Neural crest cell (in vitro differentiated cells): ENCODE measurements around the gene CCDC182. TPM values are rescaled to one million over a fixed set of nuclear protein-coding genes. Genes with fewer than 3 reads are reported as not detected.

Experiments
- DNase-seq: peaks from one replicate; pipeline ENCODE4 v3.0.0; 2021; ENCODE audit warnings: low read depth, mixed read lengths, low spot score
- H3K27ac Mint-ChIP-seq: one replicate; pipeline ENCODE4 v1.8.0; 2021; ENCODE audit warnings: mild to moderate bottlenecking, mixed read lengths; ENCODE audit not compliant: unreplicated experiment
- H3K27me3 Mint-ChIP-seq: 2 replicates; pipeline ENCODE4 v1.8.0; 2021; ENCODE audit warnings: low read depth, mild to moderate bottlenecking, mixed read lengths
- H3K36me3 Mint-ChIP-seq: 2 replicates; pipeline ENCODE4 v1.8.0; 2021; ENCODE audit warnings: low read depth, mild to moderate bottlenecking, mixed read lengths
- H3K4me1 Mint-ChIP-seq: 2 replicates; pipeline ENCODE4 v1.8.0; 2021; ENCODE audit warnings: mixed read lengths
- H3K4me3 Mint-ChIP-seq: one replicate; pipeline ENCODE4 v1.8.0; 2021; ENCODE audit warnings: mild to moderate bottlenecking, mixed read lengths
- H3K9me3 Mint-ChIP-seq: 2 replicates; pipeline ENCODE4 v1.8.0; 2021; ENCODE audit warnings: mixed read lengths
- total RNA-seq: library from RNA; stranded (reverse); gene quantifications from 2 replicates; pipeline ENCODE4 v1.2.1, GENCODE V29; 2021
- TF ChIP-seq, protein P1 (sequence below): fragments of 200-600 bp; sonication (generic); conservative IDR thresholded peaks from 2 replicates; pipeline ENCODE4 v1.5.0; 2021; ENCODE audit warnings: antibody characterized with exemption, mild to moderate bottlenecking

CCDC182 gene
- total RNA-seq, 1 donor from 2014 or later = not detected

GRCh38 chr17:57726838-57727237 is 18.3 kb downstream of the CCDC182 start:
- Mint-ChIP-seq H3K4me1 (peaks cover 46% of the 10 kb centered on the region), H3K4me3 (no peak overlapping the region), H3K9me3 (no peaks in the 10 kb centered on the region), H3K27me3 (no peaks in the 10 kb centered on the region), H3K36me3 (no peaks in the 10 kb centered on the region), H3K27ac (peak overlapping the region; percentile 93)
- TF ChIP-seq, protein P1, sequence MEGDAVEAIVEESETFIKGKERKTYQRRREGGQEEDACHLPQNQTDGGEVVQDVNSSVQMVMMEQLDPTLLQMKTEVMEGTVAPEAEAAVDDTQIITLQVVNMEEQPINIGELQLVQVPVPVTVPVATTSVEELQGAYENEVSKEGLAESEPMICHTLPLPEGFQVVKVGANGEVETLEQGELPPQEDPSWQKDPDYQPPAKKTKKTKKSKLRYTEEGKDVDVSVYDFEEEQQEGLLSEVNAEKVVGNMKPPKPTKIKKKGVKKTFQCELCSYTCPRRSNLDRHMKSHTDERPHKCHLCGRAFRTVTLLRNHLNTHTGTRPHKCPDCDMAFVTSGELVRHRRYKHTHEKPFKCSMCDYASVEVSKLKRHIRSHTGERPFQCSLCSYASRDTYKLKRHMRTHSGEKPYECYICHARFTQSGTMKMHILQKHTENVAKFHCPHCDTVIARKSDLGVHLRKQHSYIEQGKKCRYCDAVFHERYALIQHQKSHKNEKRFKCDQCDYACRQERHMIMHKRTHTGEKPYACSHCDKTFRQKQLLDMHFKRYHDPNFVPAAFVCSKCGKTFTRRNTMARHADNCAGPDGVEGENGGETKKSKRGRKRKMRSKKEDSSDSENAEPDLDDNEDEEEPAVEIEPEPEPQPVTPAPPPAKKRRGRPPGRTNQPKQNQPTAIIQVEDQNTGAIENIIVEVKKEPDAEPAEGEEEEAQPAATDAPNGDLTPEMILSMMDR = no peak
- no peak for DNase-seq

DNA sequence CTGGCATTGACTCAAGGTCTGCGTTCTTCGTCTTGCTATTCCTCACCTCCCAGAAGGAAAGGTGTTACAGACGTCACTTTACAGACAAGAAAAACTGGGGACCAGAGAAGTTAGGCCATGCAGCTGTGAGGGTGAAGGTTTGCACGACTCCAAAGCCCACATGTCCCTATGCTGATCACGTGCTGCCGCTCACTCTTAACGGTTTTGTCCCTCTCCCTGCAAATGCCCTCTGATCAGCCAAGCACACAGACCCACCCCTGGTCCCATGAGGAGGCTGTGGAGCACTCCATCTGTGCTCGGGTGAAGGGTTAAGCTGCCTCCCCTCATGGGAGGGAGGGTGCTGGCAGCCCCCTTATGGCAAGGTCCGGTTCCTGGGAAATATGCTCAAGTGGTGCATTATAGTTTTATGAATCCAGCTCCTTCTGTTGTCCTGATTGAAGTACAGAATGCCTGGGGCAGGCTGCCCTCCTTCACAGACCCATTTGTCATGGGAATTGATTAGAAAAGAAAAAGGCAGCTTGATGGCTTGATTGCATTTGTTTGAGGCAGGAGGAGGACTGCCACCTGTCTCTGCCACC is 18.8 kb downstream of the CCDC182 start:
- Mint-ChIP-seq H3K4me1 (peaks cover 46% of the 10 kb centered on the region), H3K36me3 (no peaks in the 10 kb centered on the region), H3K27ac (peak overlapping the region; percentile 93), H3K4me3 (peak overlapping the region; percentile 48), H3K27me3 (no peaks in the 10 kb centered on the region), H3K9me3 (no peaks in the 10 kb centered on the region)
- DNase-seq = no peak
- TF ChIP-seq, protein P1 = no peak

DNA sequence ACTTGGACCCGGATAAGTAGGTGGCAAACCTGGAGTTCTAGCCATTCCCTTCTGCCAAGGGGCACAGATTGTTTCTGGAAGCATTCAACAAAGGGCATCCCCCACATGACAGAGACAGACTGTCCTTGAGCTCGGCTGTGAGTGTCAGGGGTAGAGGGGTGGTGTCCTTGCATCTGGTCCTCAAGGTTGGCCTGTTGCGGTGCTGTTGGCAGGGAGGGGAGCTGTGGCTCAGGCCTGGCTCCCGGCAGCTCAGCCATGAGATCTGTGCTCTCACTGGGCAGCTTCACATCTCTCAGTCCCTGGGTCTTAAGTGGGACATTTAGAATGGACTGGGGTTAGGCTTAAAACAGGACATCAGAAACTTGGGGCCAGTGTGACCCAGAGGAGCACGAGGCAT is 20.4 kb downstream of the CCDC182 start:
- no peaks in the 10 kb centered on the region for H3K9me3 Mint-ChIP-seq
- H3K4me1 Mint-ChIP-seq = peaks cover 46% of the 10 kb centered on the region
- H3K27ac Mint-ChIP-seq = peak overlapping the region; percentile 83
- H3K27me3 Mint-ChIP-seq = no peaks in the 10 kb centered on the region
- H3K36me3 Mint-ChIP-seq = no peaks in the 10 kb centered on the region
- H3K4me3 Mint-ChIP-seq = no peak overlapping the region
- TF ChIP-seq, protein P1 = no peak
- DNase-seq = no peak

DNA sequence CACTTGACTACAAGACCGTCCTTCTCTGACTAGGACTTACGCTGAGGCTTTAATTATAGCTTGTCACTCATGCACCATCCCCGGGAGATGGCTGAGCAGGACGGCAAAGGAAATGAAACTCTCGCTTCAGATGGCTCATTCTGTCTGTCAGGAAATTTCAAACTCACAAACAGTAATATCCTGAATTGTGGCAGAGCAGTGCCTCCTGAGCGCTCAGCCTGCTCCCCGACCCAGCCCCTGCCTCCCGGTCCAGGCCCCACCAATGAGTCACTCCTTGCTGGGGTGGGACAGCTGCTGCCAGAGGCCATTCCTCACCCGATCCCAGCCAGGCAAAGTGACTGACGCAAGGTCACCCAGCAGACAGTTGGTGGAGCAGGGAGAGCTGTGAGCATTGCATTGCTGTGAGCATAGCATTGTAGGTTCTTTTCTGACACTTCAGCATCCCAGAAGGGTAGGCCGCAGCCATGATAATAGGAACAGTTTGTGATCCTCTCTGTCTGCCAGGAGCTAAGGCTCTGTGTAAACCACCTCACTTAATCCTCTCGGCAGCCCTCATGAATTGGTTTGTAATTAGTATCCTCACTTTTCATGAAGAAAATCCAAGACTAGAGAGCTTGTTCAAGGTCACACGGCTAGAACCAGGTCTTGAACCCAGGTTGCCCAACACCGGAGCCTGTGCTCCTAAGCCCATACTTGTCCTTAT is 20.9 kb downstream of the CCDC182 start:
- Mint-ChIP-seq H3K4me1 (peaks cover 46% of the 10 kb centered on the region), H3K36me3 (no peaks in the 10 kb centered on the region), H3K27ac (peak overlapping the region; percentile 83), H3K9me3 (no peaks in the 10 kb centered on the region), H3K27me3 (no peaks in the 10 kb centered on the region), H3K4me3 (no peak overlapping the region)
- DNase-seq = no peak
- TF ChIP-seq, protein P1 = no peak

DNA sequence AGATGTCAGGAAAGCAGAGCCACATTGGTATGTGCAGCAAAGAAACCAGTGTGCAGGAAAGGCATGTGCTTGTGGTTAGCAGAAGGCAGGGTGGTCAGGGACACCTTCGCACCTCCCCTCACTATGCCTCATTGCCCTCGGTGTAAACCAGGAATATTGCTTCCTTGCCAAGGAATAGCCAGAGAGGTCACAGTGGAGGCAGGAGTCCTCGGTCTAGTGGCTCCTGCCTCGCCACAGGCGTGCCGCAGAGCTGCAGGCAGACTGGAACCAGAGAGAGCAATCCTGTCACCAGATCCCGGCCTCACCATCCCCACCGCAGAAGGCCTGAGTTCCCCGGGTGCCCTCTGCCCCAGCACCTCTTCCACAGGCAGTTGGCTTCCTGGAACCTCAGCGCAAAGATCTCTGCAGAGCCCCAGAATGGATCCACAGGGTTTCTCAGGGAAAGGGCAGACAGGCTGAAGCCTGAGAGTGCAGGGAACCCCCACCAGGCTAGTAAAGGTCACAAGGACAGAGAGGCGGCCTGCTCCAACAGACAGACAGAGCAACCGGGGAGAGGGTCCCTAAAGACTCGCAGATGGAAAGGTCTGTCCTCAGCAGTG is 21.6 kb downstream of the CCDC182 start:
- Mint-ChIP-seq H3K27ac (peak overlapping the region; percentile 83), H3K4me1 (peaks cover 46% of the 10 kb centered on the region), H3K36me3 (no peaks in the 10 kb centered on the region), H3K27me3 (no peaks in the 10 kb centered on the region), H3K4me3 (no peak overlapping the region), H3K9me3 (no peaks in the 10 kb centered on the region)
- DNase-seq = no peak
- TF ChIP-seq, protein P1 = no peak
